Endodermal cell (in vitro differentiated cells): Measurements from ENCODE around the gene CACNA1S. TPM values are rescaled to one million over a fixed set of nuclear protein-coding genes. Genes with fewer than 3 reads are reported as not detected.

Experiments used
- DNase-seq: peaks from one replicate; pipeline ENCODE4 v3.0.0-alpha.2; 2017
- H3K27ac ChIP-seq: 2 replicates; pipeline ENCODE4 v1.5.1; 2013; ENCODE audit warnings: mild to moderate bottlenecking, low read depth, low read length, moderate library complexity
- H3K27me3 ChIP-seq: 2 replicates; pipeline ENCODE4 v1.6.1; 2013; ENCODE audit warnings: mild to moderate bottlenecking, low read length, moderate library complexity; ENCODE audit not compliant: insufficient read depth, control insufficient read depth, poor library complexity, severe bottlenecking
- H3K36me3 ChIP-seq: 2 replicates; pipeline ENCODE4 v1.7.0; 2013; ENCODE audit warnings: mild to moderate bottlenecking, low read length, moderate library complexity; ENCODE audit not compliant: control insufficient read depth, insufficient read depth
- H3K4me1 ChIP-seq: one replicate; pipeline ENCODE4 v1.7.0; 2013; ENCODE audit warnings: low read length; ENCODE audit not compliant: control insufficient read depth, insufficient read depth
- H3K4me3 ChIP-seq: 2 replicates; pipeline ENCODE4 v1.5.1; 2013; ENCODE audit warnings: mild to moderate bottlenecking, low read length, moderate library complexity
- H3K9ac ChIP-seq: 2 replicates; pipeline ENCODE4 v1.6.1; 2013; ENCODE audit warnings: mild to moderate bottlenecking, low read length, moderate library complexity; ENCODE audit not compliant: poor library complexity, severe bottlenecking; ENCODE audit errors: extremely low read depth
- H3K9me3 ChIP-seq: 2 replicates; pipeline ENCODE4 v1.6.1; 2013; ENCODE audit warnings: mild to moderate bottlenecking, low read length, moderate library complexity; ENCODE audit not compliant: control insufficient read depth
- H3K27ac Mint-ChIP-seq: 2 replicates; pipeline ENCODE4 v1.8.0; 2020; ENCODE audit warnings: mixed read lengths
- H3K27me3 Mint-ChIP-seq: 2 replicates; pipeline ENCODE4 v1.8.0; 2021; ENCODE audit warnings: mild to moderate bottlenecking, mixed read lengths; ENCODE audit not compliant: insufficient read depth
- H3K36me3 Mint-ChIP-seq: 2 replicates; pipeline ENCODE4 v1.8.0; 2020; ENCODE audit warnings: low read depth, mixed read lengths
- H3K4me1 Mint-ChIP-seq: 2 replicates; pipeline ENCODE4 v1.8.0; 2020; ENCODE audit warnings: mixed read lengths
- H3K4me3 Mint-ChIP-seq: 2 replicates; pipeline ENCODE4 v1.8.0; 2020; ENCODE audit warnings: mild to moderate bottlenecking, moderate library complexity, mixed read lengths
- H3K9me3 Mint-ChIP-seq: 2 replicates; pipeline ENCODE4 v1.8.0; 2020; ENCODE audit warnings: mild to moderate bottlenecking, mixed read lengths
- WGBS, 2 experiments: methylation state at CpG; one replicate each; pipeline versions ENCODE4 v1.1.5 to v1.1.7; 2013; ENCODE audit warnings: missing lambda C conversion rate in 2 of 2, mixed read lengths in 1 of 2; ENCODE audit not compliant: insufficient coverage in 1 of 2, insufficient read length in 1 of 2; 5-methylcytosine and 5-hydroxymethylcytosine counted together
- total RNA-seq, 2 donors: library from RNA; stranded (reverse); fragmentation: NEBNext Ultra II Directional in 1 of 2; extraction: Animal tissue kit (Norgen Biotek cat#: 25700) in 1 of 2; gene quantifications; 2 replicates in 1 of 2; 3 replicates in 1 of 2; pipeline ENCODE4 v1.2.1, GENCODE V29; 2021
- TF ChIP-seq, protein P1 (sequence below): fragments of 200-600 bp; sonication (generic); conservative IDR thresholded peaks from 2 replicates; pipeline ENCODE4 v1.5.0; 2021; ENCODE audit warnings: antibody characterized with exemption, mild to moderate bottlenecking

Gene CACNA1S
- total RNA-seq, 2 donors from 2014 or later, result 0.11 to 0.13 TPM

DNA sequence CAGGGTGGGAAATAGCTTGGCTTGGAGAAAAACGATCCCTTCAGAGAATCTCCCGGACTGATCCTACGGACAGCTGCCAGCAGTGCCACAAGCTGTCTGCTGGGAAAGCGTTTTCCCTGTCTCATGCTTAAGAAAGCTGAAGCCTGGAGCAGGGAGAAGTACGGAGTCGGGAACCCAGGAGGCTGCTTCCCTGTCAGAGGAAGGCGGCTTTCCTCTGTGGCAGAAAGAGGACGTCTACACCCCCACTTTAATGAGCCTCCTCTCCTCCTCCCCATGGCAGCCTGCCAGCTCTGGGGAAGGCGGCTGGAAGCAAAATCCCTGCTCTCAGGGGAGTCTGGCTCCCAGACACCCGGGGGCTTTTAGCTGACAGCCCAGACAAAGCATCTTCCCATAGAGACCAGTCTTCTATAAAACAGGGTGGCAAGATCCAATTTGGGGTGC is 96.0 kb downstream of the CACNA1S start:
- peak overlapping the region; percentile 62 for H3K27ac ChIP-seq
- H3K36me3 ChIP-seq, result no peaks in the 10 kb centered on the region
- H3K4me3 Mint-ChIP-seq, result no peak overlapping the region
- H3K27me3 Mint-ChIP-seq, result peaks cover 4% of the 10 kb centered on the region
- H3K4me1 Mint-ChIP-seq, result peaks cover 44% of the 10 kb centered on the region
- H3K9me3 Mint-ChIP-seq, result no peaks in the 10 kb centered on the region
- H3K36me3 Mint-ChIP-seq, result no peaks in the 10 kb centered on the region
- WGBS, 2 experiments, result 46 to 70% methylated on average over 4 to 10 of the region's 10 CpGs
- H3K4me1 ChIP-seq, result peaks cover 17% of the 10 kb centered on the region
- peak; percentile 44 for DNase-seq
- no peak overlapping the region for H3K27ac Mint-ChIP-seq
- H3K9ac ChIP-seq, result no peak overlapping the region
- no peaks in the 10 kb centered on the region for H3K9me3 ChIP-seq
- H3K27me3 ChIP-seq, result peaks cover 12% of the 10 kb centered on the region
- no peak overlapping the region for H3K4me3 ChIP-seq
- TF ChIP-seq, protein P1, sequence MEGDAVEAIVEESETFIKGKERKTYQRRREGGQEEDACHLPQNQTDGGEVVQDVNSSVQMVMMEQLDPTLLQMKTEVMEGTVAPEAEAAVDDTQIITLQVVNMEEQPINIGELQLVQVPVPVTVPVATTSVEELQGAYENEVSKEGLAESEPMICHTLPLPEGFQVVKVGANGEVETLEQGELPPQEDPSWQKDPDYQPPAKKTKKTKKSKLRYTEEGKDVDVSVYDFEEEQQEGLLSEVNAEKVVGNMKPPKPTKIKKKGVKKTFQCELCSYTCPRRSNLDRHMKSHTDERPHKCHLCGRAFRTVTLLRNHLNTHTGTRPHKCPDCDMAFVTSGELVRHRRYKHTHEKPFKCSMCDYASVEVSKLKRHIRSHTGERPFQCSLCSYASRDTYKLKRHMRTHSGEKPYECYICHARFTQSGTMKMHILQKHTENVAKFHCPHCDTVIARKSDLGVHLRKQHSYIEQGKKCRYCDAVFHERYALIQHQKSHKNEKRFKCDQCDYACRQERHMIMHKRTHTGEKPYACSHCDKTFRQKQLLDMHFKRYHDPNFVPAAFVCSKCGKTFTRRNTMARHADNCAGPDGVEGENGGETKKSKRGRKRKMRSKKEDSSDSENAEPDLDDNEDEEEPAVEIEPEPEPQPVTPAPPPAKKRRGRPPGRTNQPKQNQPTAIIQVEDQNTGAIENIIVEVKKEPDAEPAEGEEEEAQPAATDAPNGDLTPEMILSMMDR, result no peak

DNA sequence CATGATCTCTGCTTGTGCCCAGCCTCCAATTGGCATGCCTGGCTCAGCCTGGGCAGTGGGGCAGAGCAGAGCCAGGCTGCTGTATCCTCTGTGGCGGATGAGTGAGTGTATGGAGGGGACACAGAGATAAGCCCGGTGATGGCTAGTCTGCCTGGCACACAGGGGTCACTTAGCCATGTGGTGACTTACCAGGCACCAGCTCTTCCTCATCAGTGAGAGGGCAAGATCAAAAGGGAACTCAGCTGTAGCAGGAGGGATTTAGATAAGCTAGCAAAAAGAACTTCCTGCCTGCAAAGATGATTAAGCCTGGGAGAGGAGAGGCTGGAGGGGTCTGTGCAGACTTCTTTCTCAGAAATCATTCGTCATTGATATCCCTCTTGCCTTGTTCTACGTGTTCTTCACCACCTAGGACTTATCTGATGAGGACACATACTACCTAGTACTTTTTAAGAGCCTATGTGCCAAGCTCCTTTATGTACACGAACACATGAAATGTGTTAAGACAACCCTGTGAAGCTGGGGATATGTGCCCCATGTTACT is 96.6 kb downstream of the CACNA1S start:
- TF ChIP-seq, protein P1, result no peak
- peaks cover 4% of the 10 kb centered on the region for H3K27me3 Mint-ChIP-seq
- H3K27ac Mint-ChIP-seq, result peak overlapping the region; percentile 48
- Histone ChIP-seq H3K36me3 (no peaks in the 10 kb centered on the region), H3K4me3 (no peak overlapping the region), H3K27ac (no peak overlapping the region), H3K4me1 (peaks cover 14% of the 10 kb centered on the region), H3K9me3 (no peaks in the 10 kb centered on the region), H3K27me3 (peaks cover 12% of the 10 kb centered on the region), H3K9ac (no peak overlapping the region)
- no peaks in the 10 kb centered on the region for H3K36me3 Mint-ChIP-seq
- no peak overlapping the region for H3K4me3 Mint-ChIP-seq
- DNase-seq, result peak; percentile 56
- peaks cover 39% of the 10 kb centered on the region for H3K4me1 Mint-ChIP-seq
- WGBS, 2 experiments, result 77 to 78% methylated on average over 3 to 5 of the region's 5 CpGs
- H3K9me3 Mint-ChIP-seq, result no peaks in the 10 kb centered on the region

DNA sequence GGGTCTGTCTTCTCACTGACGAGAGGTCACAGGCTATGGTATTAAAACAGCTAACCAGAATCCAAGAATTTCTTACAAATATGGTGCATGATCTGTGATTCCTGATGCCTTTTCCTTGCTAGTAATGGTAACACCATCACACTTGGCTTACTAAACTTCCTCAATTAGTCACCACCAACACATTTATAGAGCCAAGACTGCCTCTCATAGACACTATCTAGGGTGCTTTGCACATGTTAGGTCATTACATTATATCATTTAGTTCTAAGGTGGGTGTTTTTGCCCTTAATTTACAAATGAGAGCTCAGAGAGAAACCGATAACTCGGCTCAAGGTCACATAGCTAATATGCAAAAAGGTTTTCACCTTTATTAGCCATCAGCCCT is 97.4 kb downstream of the CACNA1S start:
- Histone ChIP-seq H3K27me3 (peaks cover 12% of the 10 kb centered on the region), H3K4me1 (peaks cover 10% of the 10 kb centered on the region), H3K9me3 (no peaks in the 10 kb centered on the region), H3K27ac (no peak overlapping the region), H3K9ac (no peak overlapping the region), H3K36me3 (no peaks in the 10 kb centered on the region), H3K4me3 (no peak overlapping the region)
- no peak for DNase-seq
- WGBS, 2 experiments, result 93 to 94% methylated on average over 3 of the region's 3 CpGs
- Mint-ChIP-seq H3K9me3 (no peaks in the 10 kb centered on the region), H3K27ac (no peak overlapping the region), H3K27me3 (peaks cover 4% of the 10 kb centered on the region), H3K4me3 (no peak overlapping the region), H3K36me3 (no peaks in the 10 kb centered on the region), H3K4me1 (peaks cover 36% of the 10 kb centered on the region)
- TF ChIP-seq, protein P1, result no peak
